ENCODE measurements around the gene IRS1. TPM values are rescaled to one million over a fixed set of nuclear protein-coding genes. Genes with fewer than 3 reads are reported as not detected.

IRS1 gene
- total RNA-seq, 1 experiment from 2014 or later, result 38.8 TPM

DNA sequence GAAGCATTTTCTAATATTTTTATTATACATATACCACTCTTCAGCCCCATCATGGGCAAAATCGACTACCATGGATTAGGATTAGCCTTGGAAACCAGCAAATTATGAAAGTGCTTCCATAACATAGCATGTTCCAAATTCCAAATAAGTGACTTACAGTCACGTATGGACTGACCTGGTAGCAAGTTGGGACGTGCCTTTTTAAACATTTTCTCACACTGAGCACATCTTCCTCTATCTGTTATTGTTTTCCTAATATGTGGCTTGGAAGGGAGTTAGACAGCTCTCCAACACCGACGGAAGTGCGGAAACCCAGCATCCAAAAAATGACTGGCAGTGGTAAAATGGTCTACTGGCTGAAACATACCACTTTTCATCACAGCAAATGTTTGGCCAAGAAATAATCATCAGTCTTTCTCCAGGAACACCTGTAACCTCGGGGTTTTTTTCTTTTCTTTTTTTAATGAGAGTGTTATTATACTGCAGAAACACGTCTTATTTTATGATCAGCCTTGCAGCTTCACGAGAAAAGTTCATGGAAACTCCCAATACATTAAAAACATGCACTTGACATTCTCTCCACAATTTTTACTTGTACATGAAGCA is 107.0 kb downstream of the IRS1 start:
- no peak overlapping the region for H3K27ac ChIP-seq (ENCODE audit: low read length)
- TF ChIP-seq, protein P1, sequence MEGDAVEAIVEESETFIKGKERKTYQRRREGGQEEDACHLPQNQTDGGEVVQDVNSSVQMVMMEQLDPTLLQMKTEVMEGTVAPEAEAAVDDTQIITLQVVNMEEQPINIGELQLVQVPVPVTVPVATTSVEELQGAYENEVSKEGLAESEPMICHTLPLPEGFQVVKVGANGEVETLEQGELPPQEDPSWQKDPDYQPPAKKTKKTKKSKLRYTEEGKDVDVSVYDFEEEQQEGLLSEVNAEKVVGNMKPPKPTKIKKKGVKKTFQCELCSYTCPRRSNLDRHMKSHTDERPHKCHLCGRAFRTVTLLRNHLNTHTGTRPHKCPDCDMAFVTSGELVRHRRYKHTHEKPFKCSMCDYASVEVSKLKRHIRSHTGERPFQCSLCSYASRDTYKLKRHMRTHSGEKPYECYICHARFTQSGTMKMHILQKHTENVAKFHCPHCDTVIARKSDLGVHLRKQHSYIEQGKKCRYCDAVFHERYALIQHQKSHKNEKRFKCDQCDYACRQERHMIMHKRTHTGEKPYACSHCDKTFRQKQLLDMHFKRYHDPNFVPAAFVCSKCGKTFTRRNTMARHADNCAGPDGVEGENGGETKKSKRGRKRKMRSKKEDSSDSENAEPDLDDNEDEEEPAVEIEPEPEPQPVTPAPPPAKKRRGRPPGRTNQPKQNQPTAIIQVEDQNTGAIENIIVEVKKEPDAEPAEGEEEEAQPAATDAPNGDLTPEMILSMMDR (conservative IDR thresholded peaks at IDR 0.05; ENCODE audit: low read depth, low read length), result no peak
- TF ChIP-seq EZH2phosphoT487 (IDR thresholded peaks at IDR 0.05; ENCODE audit: borderline replicate concordance, low read length), result no peak
- intact Hi-C loops (cut with micrococcal nuclease), result no loop called here
- no peaks in the 10 kb centered on the region for H3K36me3 ChIP-seq (ENCODE audit: low read depth, low read length)
- H2AFZ ChIP-seq (ENCODE audit: low read length), result no peak overlapping the region
- no TSS peak for BruUV-seq (replicated peaks)
- H4K20me1 ChIP-seq (ENCODE audit: low read length), result no peaks in the 10 kb centered on the region
- no peaks in the 10 kb centered on the region for H3K9me2 ChIP-seq (replicated peaks; ENCODE audit: low read length)
- H3F3A ChIP-seq (ENCODE audit: low read length, unreplicated experiment), result no peaks in the 10 kb centered on the region
- no peak for ATAC-seq
- no peaks in the 10 kb centered on the region for H3K27me3 ChIP-seq (ENCODE audit: low read length)
- H3K9me3 ChIP-seq (ENCODE audit: low read length), result no peaks in the 10 kb centered on the region
- no peak overlapping the region for H3K4me2 ChIP-seq (ENCODE audit: low read length)
- H3K79me2 ChIP-seq (ENCODE audit: low read length), result no peaks in the 10 kb centered on the region
- no peak overlapping the region for H3K4me3 ChIP-seq (ENCODE audit: low read length)
- H3K9ac ChIP-seq (ENCODE audit: low read length), result no peak overlapping the region
- POLR2A ChIA-PET (ENCODE audit: unreplicated experiment), result no interaction called here
- peaks cover 7% of the 10 kb centered on the region; the same call in 1 of the 2 replicates for H3K4me1 ChIP-seq (ENCODE audit: insufficient read depth, low read length)
- no peak for DNase-seq
- CTCF ChIA-PET, result no interaction called here

- no peaks in the 10 kb centered on the region for H3K9me2 ChIP-seq (replicated peaks; ENCODE audit: low read length)
- ATAC-seq (no peak), DNase-seq (no peak)
- intact Hi-C loops (cut with micrococcal nuclease), result no loop called here
- no peak overlapping the region for H2AFZ ChIP-seq (ENCODE audit: low read length)
- H4K20me1 ChIP-seq (ENCODE audit: low read length), result no peaks in the 10 kb centered on the region
- H3K4me3 ChIP-seq (ENCODE audit: low read length), result no peak overlapping the region
- H3K36me3 ChIP-seq (ENCODE audit: low read depth, low read length), result no peaks in the 10 kb centered on the region
- no peaks in the 10 kb centered on the region for H3F3A ChIP-seq (ENCODE audit: low read length, unreplicated experiment)
- TF ChIP-seq EZH2 (IDR thresholded peaks at IDR 0.05; ENCODE audit: low read length, unreplicated experiment) (no peak), EZH2phosphoT487 (IDR thresholded peaks at IDR 0.05; ENCODE audit: borderline replicate concordance, low read length) (no peak)
- TF ChIP-seq, protein P1 (conservative IDR thresholded peaks at IDR 0.05; ENCODE audit: low read depth, low read length), result no peak
- ChIA-PET POLR2A (ENCODE audit: unreplicated experiment) (no interaction called here), CTCF (no interaction called here)
- H3K9me3 ChIP-seq (ENCODE audit: low read length), result no peaks in the 10 kb centered on the region
- no peak overlapping the region for H3K27ac ChIP-seq (ENCODE audit: low read length)
- H3K4me1 ChIP-seq (ENCODE audit: insufficient read depth, low read length), result peaks cover 12% of the 10 kb centered on the region; the same call in 1 of the 2 replicates
- H3K79me2 ChIP-seq (ENCODE audit: low read length), result no peaks in the 10 kb centered on the region
- no peak overlapping the region for H3K4me2 ChIP-seq (ENCODE audit: low read length)
- no peaks in the 10 kb centered on the region for H3K27me3 ChIP-seq (ENCODE audit: low read length)
- no peak overlapping the region for H3K9ac ChIP-seq (ENCODE audit: low read length)
- no TSS peak for BruUV-seq (replicated peaks)
Observed at GRCh38 chr2:226691255-226691654, 108.4 kb downstream of the IRS1 start.

DNA sequence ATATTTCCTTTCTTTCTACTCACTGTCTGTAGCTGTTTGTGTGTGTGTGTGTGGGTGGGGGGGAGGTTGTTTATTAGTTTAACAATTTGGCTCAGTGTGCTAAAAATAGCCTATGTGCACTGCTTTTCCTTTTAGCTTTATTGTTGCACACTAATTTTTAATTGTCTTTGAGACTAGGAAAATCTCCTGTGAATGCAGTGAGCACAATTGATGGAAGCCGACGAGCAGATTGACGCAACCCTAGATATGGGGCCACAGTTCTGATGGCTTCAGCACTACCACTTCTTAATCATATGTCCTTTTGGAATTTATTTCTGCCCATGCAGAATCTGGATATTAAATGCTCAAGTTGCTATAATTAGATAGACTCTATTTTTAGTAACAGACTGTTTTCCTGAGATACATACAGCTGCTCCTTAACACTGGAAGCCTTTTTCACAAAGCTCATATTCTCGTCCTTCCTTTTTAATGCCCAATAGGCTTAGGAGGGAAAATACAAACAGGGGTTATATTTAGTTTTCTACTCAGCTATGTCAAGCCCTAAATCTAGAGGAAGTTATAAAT is 109.1 kb downstream of the IRS1 start:
- no peaks in the 10 kb centered on the region for H3K79me2 ChIP-seq (ENCODE audit: low read length)
- H3K27ac ChIP-seq (ENCODE audit: low read length), result no peak overlapping the region
- H3K4me3 ChIP-seq (ENCODE audit: low read length), result no peak overlapping the region
- BruUV-seq (replicated peaks), result no TSS peak
- POLR2A ChIA-PET (ENCODE audit: unreplicated experiment), result no interaction called here
- no peaks in the 10 kb centered on the region for H3K36me3 ChIP-seq (ENCODE audit: low read depth, low read length)
- no peaks in the 10 kb centered on the region for H3K9me3 ChIP-seq (ENCODE audit: low read length)
- no peaks in the 10 kb centered on the region for H3K27me3 ChIP-seq (ENCODE audit: low read length)
- H3K4me1 ChIP-seq (ENCODE audit: insufficient read depth, low read length), result peaks cover 12% of the 10 kb centered on the region; the same call in 1 of the 2 replicates
- CTCF ChIA-PET, result no interaction called here
- no peak for TF ChIP-seq EZH2 (IDR thresholded peaks at IDR 0.05; ENCODE audit: low read length, unreplicated experiment)
- TF ChIP-seq, protein P1 (conservative IDR thresholded peaks at IDR 0.05; ENCODE audit: low read depth, low read length), result no peak
- no peak for TF ChIP-seq EZH2phosphoT487 (IDR thresholded peaks at IDR 0.05; ENCODE audit: borderline replicate concordance, low read length)
- H3K9me2 ChIP-seq (replicated peaks; ENCODE audit: low read length), result no peaks in the 10 kb centered on the region
- DNase-seq, result no peak
- no peaks in the 10 kb centered on the region for H3F3A ChIP-seq (ENCODE audit: low read length, unreplicated experiment)
- no peaks in the 10 kb centered on the region for H4K20me1 ChIP-seq (ENCODE audit: low read length)
- intact Hi-C loops (cut with micrococcal nuclease), result no loop called here
- no peak for ATAC-seq
- H3K9ac ChIP-seq (ENCODE audit: low read length), result no peak overlapping the region
- H3K4me2 ChIP-seq (ENCODE audit: low read length), result no peak overlapping the region
- H2AFZ ChIP-seq (ENCODE audit: low read length), result no peak overlapping the region

All from PC-3 (cell line).